Ovary (tissue), 9 donors: Measurements from ENCODE around the gene KRTAP10-2. TPM values are rescaled to one million over a fixed set of nuclear protein-coding genes. Genes with fewer than 3 reads are reported as not detected.

Experiments used
- DNase-seq, 5 donors: peaks; one replicate each; pipeline ENCODE4 v3.0.0-alpha.2; 2019 to 2020
- H3K27ac ChIP-seq, 2 donors: fragments of 200-600 bp; one replicate each; pipeline versions ENCODE4 v1.5.1 to v1.8.0; 2019 to 2022
- H3K27me3 ChIP-seq: fragments of 200-600 bp; one replicate; pipeline ENCODE4 v1.8.0; 2022
- H3K36me3 ChIP-seq: fragments of 200-600 bp; sonication (generic); one replicate; pipeline ENCODE4 v1.5.1; 2019
- H3K4me1 ChIP-seq: one replicate; pipeline ENCODE4 v1.8.1; 2013; ENCODE audit warnings: mild to moderate bottlenecking, moderate library complexity; ENCODE audit not compliant: insufficient read depth
- H3K4me3 ChIP-seq: fragments of 200-600 bp; sonication (generic); one replicate; pipeline ENCODE4 v1.5.1; 2017
- H3K9me3 ChIP-seq, 2 donors: fragments of 200-600 bp in 1 of 2; sonication (generic) in 1 of 2; one replicate each; pipeline versions ENCODE4 v1.5.1 to v1.8.1; 2013 to 2019; ENCODE audit warnings: mild to moderate bottlenecking in 1 of 2, moderate library complexity in 1 of 2
- CTCF ChIP-seq, 3 donors: fragments of 450-650 bp in 2 of 3; fragments of 200-600 bp in 1 of 3; IDR thresholded peaks; one replicate each; pipeline versions ENCODE4 v1.5.1 to v1.8.0; 2016 to 2022; ENCODE audit warnings: antibody characterized with exemption in 3 of 3, mild to moderate bottlenecking in 1 of 3
- EP300 ChIP-seq: sonication (generic); formaldehyde crosslinking; IDR thresholded peaks from one replicate; pipeline ENCODE4 v1.6.1; 2017; ENCODE audit warnings: antibody characterized with exemption
- POLR2A ChIP-seq: fragments of 450-650 bp; IDR thresholded peaks from one replicate; pipeline ENCODE4 v1.6.1; 2017; ENCODE audit warnings: antibody characterized with exemption, mild to moderate bottlenecking, moderate library complexity
- WGBS, 3 donors: extraction: QIAGEN DNeasy Blood & Tissue Kit in 1 of 3; methylation state at CpG; one replicate each; pipeline versions ENCODE4 v1.1.5 to v1.1.7; 2013 to 2017; 5-methylcytosine and 5-hydroxymethylcytosine counted together
- intact Hi-C, 4 donors: fragments of 100-400 bp; cut with DNase I; formaldehyde crosslinking; loops; one replicate each; pipeline versions ENCODE4 v1.11.0 to v1.15.1; 2022 to 2023
- polyA plus RNA-seq, 2 donors: library from polyadenylated mRNA; stranded (reverse); fragments of 200-250 nt in 1 of 2; fragments of 350-450 nt in 1 of 2; fragmentation: Illumina TruSeq in 1 of 2; extraction: RNeasy Lipid Tissue Mini Kit (QIAGEN cat#74804) in 1 of 2; gene quantifications; one replicate each; pipeline ENCODE4 v1.2.3, GENCODE V29; 2013 to 2014
- total RNA-seq, 7 donors: library from RNA; depleted of rRNA in 2 of 7; stranded (reverse); fragments of >200 nt in 2 of 7; fragmentation: NEBNext Ultra II Directional in 3 of 7; extraction: Animal tissue kit (Norgen Biotek cat#: 25700) in 3 of 7; gene quantifications; one replicate each; pipeline versions ENCODE4 v1.1.0 to v1.2.4, GENCODE V29; 2016 to 2023
- donor health status: DM: no; HTN: no; CAD: no; lungs with moderate emphysema.
- donor health status: DM: no; HTN: no; CAD: no.
- donor health status: Bipolar disorder and iron deficiency.
- donor health status: DM: yes; HTN: yes; CAD: no.
- donor health status: DM: no; HTN: no; CAD: no.
- donor health status: DM: yes; HTN: yes; CAD: no.

Gene KRTAP10-2
- total and polyA plus RNA-seq, 9 donors, result not detected

DNA sequence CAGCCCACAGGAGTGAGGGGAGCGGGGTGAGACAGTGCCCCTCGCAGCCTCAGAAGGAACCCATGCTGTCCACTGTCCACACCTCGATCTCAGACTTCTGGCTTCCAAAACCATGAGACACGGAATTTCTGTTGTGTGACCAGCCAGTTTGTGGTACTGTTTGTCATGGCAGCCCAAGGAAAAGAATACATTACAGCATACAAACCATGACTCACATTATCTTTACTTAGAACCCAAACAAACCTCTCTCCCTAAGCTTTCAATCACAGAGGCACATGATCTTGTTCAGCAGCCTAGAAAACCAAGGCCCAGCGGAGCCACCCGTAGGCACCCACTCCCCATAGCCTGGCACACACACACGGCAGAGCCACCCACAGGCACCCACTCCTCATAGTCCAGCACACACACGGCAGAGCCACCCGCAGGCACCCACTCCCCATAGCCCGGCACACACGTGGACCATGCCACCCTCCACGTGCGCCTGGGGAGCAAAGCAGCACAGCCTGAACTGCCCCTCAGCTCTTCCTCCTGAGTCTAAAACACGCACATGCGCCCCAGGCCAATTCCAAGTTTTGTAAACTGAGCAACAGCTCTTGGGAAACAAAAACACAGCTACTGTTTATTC is 21.8 kb upstream of the KRTAP10-2 start:
- no peak overlapping the region for H3K27ac ChIP-seq
- H3K27me3 ChIP-seq, result no peaks in the 10 kb centered on the region
- no peak overlapping the region for H3K4me3 ChIP-seq
- intact Hi-C loops, result no loop called here
- 64 to 77% (median 73%) methylated on average over 15 of the region's 15 CpGs for WGBS, 3 donors
- no peak for DNase-seq
- H3K36me3 ChIP-seq, result no peaks in the 10 kb centered on the region
- no peaks in the 10 kb centered on the region for H3K9me3 ChIP-seq
- H3K4me1 ChIP-seq, result no peaks in the 10 kb centered on the region
- TF ChIP-seq POLR2A (no peak), CTCF (IDR thresholded peaks at IDR 0.05) (no peak), EP300 (no peak)

DNA sequence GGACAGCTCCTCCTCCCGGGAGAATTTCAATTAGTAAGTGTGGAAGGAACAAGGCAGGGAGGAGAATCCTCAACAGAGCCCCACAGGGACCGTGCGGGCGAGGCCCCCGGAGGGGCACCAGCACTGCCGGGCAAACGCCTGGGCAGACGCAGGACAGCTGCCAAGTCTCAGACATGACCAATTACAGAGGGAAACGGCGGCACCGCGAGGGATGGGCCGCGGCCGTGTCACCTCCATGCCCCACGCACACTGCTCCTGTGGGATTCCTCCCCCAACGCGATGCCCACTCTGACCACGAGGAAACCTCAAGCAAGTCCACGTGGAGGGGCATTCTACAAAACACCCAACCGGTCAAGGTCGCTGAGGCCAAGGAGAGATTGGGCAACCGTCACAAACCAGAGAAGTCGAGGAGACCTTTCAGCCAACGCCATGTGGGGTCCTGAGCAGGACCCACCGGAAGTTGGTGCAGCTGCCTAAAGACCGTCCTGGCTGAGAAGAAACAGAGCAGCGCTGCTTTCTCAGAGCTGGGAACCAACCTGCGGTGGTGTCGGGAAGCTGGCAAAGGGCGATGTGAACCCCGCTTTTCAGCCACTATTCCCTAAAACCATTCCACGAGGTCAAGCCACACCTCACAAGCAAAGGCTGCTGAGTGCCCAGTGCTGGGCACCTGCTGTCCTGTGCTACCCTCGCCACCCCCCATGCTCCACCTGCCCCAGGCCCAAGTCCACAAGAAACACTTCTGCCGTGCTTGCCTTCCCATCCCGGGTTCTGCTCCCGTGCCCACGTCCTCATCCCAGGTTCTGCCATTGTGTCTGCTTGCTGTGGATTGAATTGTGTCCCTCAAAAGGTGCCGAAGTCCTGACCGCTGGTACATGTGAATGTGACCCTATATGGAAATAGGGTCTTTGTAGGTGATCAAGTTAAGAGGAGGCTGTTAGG is 20.8 kb upstream of the KRTAP10-2 start:
- TF ChIP-seq EP300 (no peak), CTCF (IDR thresholded peaks at IDR 0.05) (no peak), POLR2A (no peak)
- H3K36me3 ChIP-seq, result no peaks in the 10 kb centered on the region
- no peaks in the 10 kb centered on the region for H3K27me3 ChIP-seq
- no peaks in the 10 kb centered on the region for H3K9me3 ChIP-seq
- intact Hi-C loops, result no loop called here
- no peak overlapping the region for H3K27ac ChIP-seq
- WGBS, 3 donors, result 88 to 92% (median 88%) methylated on average over 40 of the region's 40 CpGs
- no peak for DNase-seq
- H3K4me3 ChIP-seq, result no peak overlapping the region
- H3K4me1 ChIP-seq, result no peaks in the 10 kb centered on the region

- H3K27ac ChIP-seq, result no peak overlapping the region
- no peak for TF ChIP-seq EP300
- TF ChIP-seq POLR2A, result no peak
- 71 to 84% (median 82%) methylated on average over 4 of the region's 4 CpGs for WGBS, 3 donors
- no peaks in the 10 kb centered on the region for H3K36me3 ChIP-seq
- no peaks in the 10 kb centered on the region for H3K9me3 ChIP-seq
- H3K4me3 ChIP-seq, result no peak overlapping the region
- no peaks in the 10 kb centered on the region for H3K4me1 ChIP-seq
- intact Hi-C loops, result no loop called here
- no peak for DNase-seq
- no peaks in the 10 kb centered on the region for H3K27me3 ChIP-seq
Observed at GRCh38 chr21:44571296-44571695, 20.0 kb upstream of the KRTAP10-2 start.

DNA sequence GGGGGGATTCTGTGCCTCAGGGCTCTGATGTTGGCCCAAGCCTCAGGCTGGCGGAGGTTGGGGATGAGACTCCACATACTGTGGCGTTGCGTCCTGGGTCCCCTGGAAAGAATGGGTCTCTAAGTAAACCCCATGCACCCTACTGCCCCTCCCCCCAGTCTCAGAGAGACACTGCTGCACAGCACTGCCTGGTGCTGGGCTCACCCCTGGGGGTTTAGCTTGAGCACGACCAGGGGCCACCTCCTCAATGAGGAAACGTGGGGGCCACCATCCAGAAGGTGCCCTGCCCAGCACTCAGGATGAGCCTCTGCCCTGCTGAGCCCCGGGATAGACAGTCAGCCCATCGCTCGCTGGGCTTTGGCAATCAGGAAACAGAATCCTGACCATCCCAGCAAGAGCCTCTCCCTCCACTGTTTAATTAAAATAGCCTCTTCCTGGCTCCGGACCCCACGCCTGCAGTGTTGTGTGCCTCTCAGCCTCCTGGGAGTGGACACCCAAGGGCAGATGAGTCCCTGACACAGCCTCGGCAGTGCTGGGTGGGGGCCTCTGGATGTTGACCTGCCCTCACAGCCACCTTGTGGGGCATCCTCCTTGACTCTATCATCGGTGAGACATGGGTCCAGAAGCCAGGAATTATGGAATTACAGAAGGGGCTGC is 18.7 kb upstream of the KRTAP10-2 start:
- H3K4me3 ChIP-seq, result no peak overlapping the region
- H3K4me1 ChIP-seq, result no peaks in the 10 kb centered on the region
- H3K9me3 ChIP-seq, result no peaks in the 10 kb centered on the region
- TF ChIP-seq POLR2A (no peak), CTCF (IDR thresholded peaks at IDR 0.05) (no peak), EP300 (no peak)
- no peaks in the 10 kb centered on the region for H3K36me3 ChIP-seq
- no peak overlapping the region for H3K27ac ChIP-seq
- WGBS, 3 donors, result 77 to 81% (median 79%) methylated on average over 12 of the region's 12 CpGs
- no peaks in the 10 kb centered on the region for H3K27me3 ChIP-seq
- intact Hi-C loops, result no loop called here
- DNase-seq, result no peak
